CD4-positive, CD25-positive, alpha-beta regulatory T cell (primary cell): ENCODE data around the gene NBL1. TPM values are rescaled to one million over a fixed set of nuclear protein-coding genes. Genes with fewer than 3 reads are reported as not detected.

Experiments
- ATAC-seq, 2 donors: fragments of 150-1000 bp; cut with Tn5 transposase; one replicate each; pipeline ENCODE4 v1.10.0; 2021; ENCODE audit warnings: low read depth in 2 of 2, moderate number of reproducible peaks in 2 of 2, moderate library complexity in 1 of 2
- DNase-seq, 3 donors: peaks; one replicate each; pipeline versions ENCODE4 v3.0.0 to v3.0.0-alpha.2; 2012 to 2022; ENCODE audit warnings: mixed read lengths in 1 of 3
- H3K27ac ChIP-seq: one replicate; pipeline ENCODE4 v1.7.0; 2013; ENCODE audit warnings: mild to moderate bottlenecking, low read length; ENCODE audit not compliant: insufficient read depth, poor library complexity, severe bottlenecking
- H3K27me3 ChIP-seq: one replicate; pipeline ENCODE4 v1.7.0; 2013; ENCODE audit warnings: low read length; ENCODE audit not compliant: control insufficient read depth, insufficient read depth
- H3K36me3 ChIP-seq: one replicate; pipeline ENCODE4 v1.7.0; 2013; ENCODE audit warnings: mild to moderate bottlenecking, low read length, moderate library complexity; ENCODE audit not compliant: control insufficient read depth, insufficient read depth
- H3K4me1 ChIP-seq: 2 replicates; pipeline ENCODE4 v1.7.0; 2013; ENCODE audit warnings: mild to moderate bottlenecking, low read length; ENCODE audit not compliant: insufficient read depth, control insufficient read depth, poor library complexity, severe bottlenecking
- H3K4me3 ChIP-seq: one replicate; pipeline ENCODE4 v1.7.0; 2013; ENCODE audit warnings: low read depth, mild to moderate bottlenecking, low read length, moderate library complexity
- H3K9me3 ChIP-seq, 2 experiments: 1 replicate in 1 of 2; 2 replicates in 1 of 2; pipeline ENCODE4 v1.7.0; 2013; ENCODE audit warnings: low read length in 2 of 2, mild to moderate bottlenecking in 1 of 2, moderate library complexity in 1 of 2; ENCODE audit not compliant: control insufficient read depth in 2 of 2
- H3K27ac Mint-ChIP-seq, 3 donors: one replicate each; pipeline ENCODE4 v1.8.0; 2020 to 2022; ENCODE audit warnings: mild to moderate bottlenecking in 3 of 3, mixed read lengths in 3 of 3, moderate library complexity in 2 of 3
- H3K27me3 Mint-ChIP-seq: one replicate; pipeline ENCODE4 v1.8.0; 2022; ENCODE audit warnings: mild to moderate bottlenecking, mixed read lengths
- H3K36me3 Mint-ChIP-seq: one replicate; pipeline ENCODE4 v1.8.0; 2020; ENCODE audit warnings: mixed read lengths
- H3K4me1 Mint-ChIP-seq, 4 donors: one replicate each; pipeline ENCODE4 v1.8.0; 2020 to 2022; ENCODE audit warnings: mixed read lengths in 4 of 4, mild to moderate bottlenecking in 1 of 4
- H3K4me3 Mint-ChIP-seq, 4 donors: one replicate each; pipeline ENCODE4 v1.8.0; 2020 to 2022; ENCODE audit warnings: mild to moderate bottlenecking in 4 of 4, mixed read lengths in 4 of 4, moderate library complexity in 3 of 4
- H3K9me3 Mint-ChIP-seq, 7 donors: one replicate each; pipeline ENCODE4 v1.8.0; 2020 to 2022; ENCODE audit warnings: mixed read lengths in 7 of 7, mild to moderate bottlenecking in 3 of 7, moderate library complexity in 2 of 7
- polyA plus RNA-seq, 4 donors: library from polyadenylated mRNA; unstranded; fragments of 300-500 nt; fragmentation: Illumina TruSeq; gene quantifications; one replicate each; pipeline ENCODE4 v1.2.3, GENCODE V29; 2021
- total RNA-seq: library from RNA; stranded (reverse); gene quantifications from one replicate; pipeline ENCODE4 v1.2.3, GENCODE V29; 2022

The NBL1 gene
- total and polyA plus RNA-seq, 5 donors from 2014 or later = 0.39 to 3.3 (median 1.3) TPM

- peak in 1 of 3 donors; percentile 10 for DNase-seq
- peaks cover 49% of the 10 kb centered on the region for H3K4me1 ChIP-seq
- peak overlapping the region; percentile 7 to 62 (median 23) for H3K4me3 Mint-ChIP-seq
- H3K27me3 ChIP-seq = no peaks in the 10 kb centered on the region
- H3K27ac ChIP-seq = no peak overlapping the region
- no peak for ATAC-seq
- H3K27me3 Mint-ChIP-seq = no peaks in the 10 kb centered on the region
- H3K4me3 ChIP-seq = peak overlapping the region; percentile 24
- peaks cover 15% of the 10 kb centered on the region for H3K36me3 ChIP-seq
- H3K36me3 Mint-ChIP-seq = peaks cover 33% of the 10 kb centered on the region
- no peaks in the 10 kb centered on the region for H3K9me3 ChIP-seq
- peaks cover 0 to 2% (median 0%) of the 10 kb centered on the region in 7 donors for H3K9me3 Mint-ChIP-seq
- H3K4me1 Mint-ChIP-seq = peaks cover 38 to 86% (median 68%) of the 10 kb centered on the region in 4 donors
- H3K27ac Mint-ChIP-seq = peak overlapping the region; percentile 35 to 85 (median 75)
Measured at GRCh38 chr1:19605967-19606366, 38.1 kb upstream of the NBL1 start.

DNA sequence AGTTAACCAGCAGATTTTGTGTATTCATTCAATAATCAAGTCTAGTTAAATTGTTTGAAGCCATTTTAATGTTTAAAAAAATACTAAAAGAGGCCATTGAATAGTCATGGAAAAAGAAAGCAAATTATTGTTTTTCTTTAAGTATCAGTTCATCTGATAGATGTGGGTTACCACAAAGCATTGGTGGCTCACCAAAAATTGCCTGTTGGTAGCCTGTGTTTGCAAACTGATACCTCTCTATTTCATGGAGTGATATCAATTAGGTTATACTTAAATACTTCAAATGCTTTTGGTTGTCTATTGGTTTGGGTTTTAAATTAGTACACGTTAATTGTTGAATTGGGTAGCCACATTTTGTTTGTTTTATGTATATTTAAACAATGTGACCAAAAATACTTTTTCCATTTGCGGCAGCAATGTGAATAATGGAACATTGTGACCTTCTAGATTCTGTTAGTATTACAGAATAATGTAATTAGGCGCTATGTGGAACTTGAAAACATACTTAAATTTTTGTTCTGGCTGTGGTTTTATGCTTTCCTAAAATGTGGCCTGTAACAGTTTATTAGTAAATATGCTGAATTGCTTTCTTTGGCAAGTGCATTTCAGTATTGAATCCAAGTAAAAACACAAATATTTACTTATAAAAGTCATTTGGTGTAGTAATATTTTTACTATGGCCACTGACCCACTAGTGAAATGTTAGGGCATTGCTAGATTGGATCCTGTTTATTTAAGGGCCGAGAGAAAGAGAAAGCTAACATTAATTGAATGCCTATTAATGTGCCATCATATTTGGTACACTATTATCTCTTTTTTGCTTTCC is 37.1 kb upstream of the NBL1 start:
- Histone ChIP-seq H3K4me3 (peak overlapping the region; percentile 56), H3K4me1 (peaks cover 41% of the 10 kb centered on the region), H3K36me3 (peaks cover 11% of the 10 kb centered on the region), H3K27ac (no peak overlapping the region), H3K27me3 (no peaks in the 10 kb centered on the region), H3K9me3 (no peaks in the 10 kb centered on the region)
- ATAC-seq = peak; percentile 45 to 70
- peaks cover 0 to 2% (median 0%) of the 10 kb centered on the region in 7 donors for H3K9me3 Mint-ChIP-seq
- H3K4me1 Mint-ChIP-seq = peaks cover 33 to 75% (median 62%) of the 10 kb centered on the region in 4 donors
- no peaks in the 10 kb centered on the region for H3K27me3 Mint-ChIP-seq
- H3K27ac Mint-ChIP-seq = peak overlapping the region; percentile 8 to 85 (median 32)
- DNase-seq = peak; percentile 60 to 68 (median 61)
- peak overlapping the region; percentile 33 to 69 (median 50) for H3K4me3 Mint-ChIP-seq
- H3K36me3 Mint-ChIP-seq = peaks cover 28% of the 10 kb centered on the region

GRCh38 chr1:19608232-19608631 is 35.9 kb upstream of the NBL1 start:
- ATAC-seq (no peak), DNase-seq (no peak)
- Histone ChIP-seq H3K27ac (no peak overlapping the region), H3K36me3 (peaks cover 7% of the 10 kb centered on the region), H3K4me3 (no peak overlapping the region), H3K9me3 (no peaks in the 10 kb centered on the region), H3K27me3 (no peaks in the 10 kb centered on the region), H3K4me1 (peaks cover 41% of the 10 kb centered on the region)
- Mint-ChIP-seq H3K27me3 (no peaks in the 10 kb centered on the region), H3K9me3 (peaks cover 0 to 2% (median 0%) of the 10 kb centered on the region in 7 donors), H3K4me1 (peaks cover 34 to 69% (median 57%) of the 10 kb centered on the region in 4 donors), H3K4me3 (no peak overlapping the region), H3K36me3 (peaks cover 22% of the 10 kb centered on the region), H3K27ac (peak overlapping the region in 1 of 3 donors; percentile 85)

- no peak overlapping the region for H3K27ac ChIP-seq
- peaks cover 23% of the 10 kb centered on the region for H3K4me1 ChIP-seq
- no peaks in the 10 kb centered on the region for H3K27me3 ChIP-seq
- no peak overlapping the region for H3K4me3 ChIP-seq
- DNase-seq (no peak), ATAC-seq (no peak)
- H3K36me3 Mint-ChIP-seq = peaks cover 22% of the 10 kb centered on the region
- H3K27me3 Mint-ChIP-seq = no peaks in the 10 kb centered on the region
- no peaks in the 10 kb centered on the region for H3K9me3 Mint-ChIP-seq
- H3K36me3 ChIP-seq = peaks cover 8% of the 10 kb centered on the region
- no peak overlapping the region for H3K4me3 Mint-ChIP-seq
- H3K4me1 Mint-ChIP-seq = peaks cover 35 to 62% (median 51%) of the 10 kb centered on the region in 4 donors
- H3K27ac Mint-ChIP-seq = peak overlapping the region in 1 of 3 donors; percentile 29
- H3K9me3 ChIP-seq = no peaks in the 10 kb centered on the region
Measured at GRCh38 chr1:19610282-19610981, 33.7 kb upstream of the NBL1 start.

GRCh38 chr1:19612530-19612929 is 31.6 kb upstream of the NBL1 start:
- Histone ChIP-seq H3K36me3 (peaks cover 10% of the 10 kb centered on the region), H3K27me3 (no peaks in the 10 kb centered on the region), H3K4me1 (peaks cover 2% of the 10 kb centered on the region), H3K9me3 (no peaks in the 10 kb centered on the region), H3K27ac (no peak overlapping the region), H3K4me3 (no peak overlapping the region)
- ATAC-seq = no peak
- peaks cover 25% of the 10 kb centered on the region for H3K36me3 Mint-ChIP-seq
- peak overlapping the region in 1 of 3 donors; percentile 74 for H3K27ac Mint-ChIP-seq
- H3K4me3 Mint-ChIP-seq = no peak overlapping the region
- H3K9me3 Mint-ChIP-seq = no peaks in the 10 kb centered on the region
- DNase-seq = no peak
- peaks cover 20 to 45% (median 40%) of the 10 kb centered on the region in 4 donors for H3K4me1 Mint-ChIP-seq
- H3K27me3 Mint-ChIP-seq = no peaks in the 10 kb centered on the region

- no peaks in the 10 kb centered on the region for H3K9me3 ChIP-seq
- Mint-ChIP-seq H3K4me1 (peaks cover 15 to 38% (median 33%) of the 10 kb centered on the region in 4 donors), H3K9me3 (no peaks in the 10 kb centered on the region), H3K36me3 (peaks cover 19% of the 10 kb centered on the region), H3K4me3 (peak overlapping the region in 1 of 4 donors; percentile 16), H3K27me3 (no peaks in the 10 kb centered on the region), H3K27ac (peak overlapping the region in 2 of 3 donors; percentile 16 to 20)
- no peak overlapping the region for H3K27ac ChIP-seq
- DNase-seq (no peak), ATAC-seq (no peak)
- no peaks in the 10 kb centered on the region for H3K4me1 ChIP-seq
- no peak overlapping the region for H3K4me3 ChIP-seq
- H3K36me3 ChIP-seq = peaks cover 9% of the 10 kb centered on the region
- H3K27me3 ChIP-seq = no peaks in the 10 kb centered on the region
Measured at GRCh38 chr1:19613171-19613703, 30.9 kb upstream of the NBL1 start.

DNA sequence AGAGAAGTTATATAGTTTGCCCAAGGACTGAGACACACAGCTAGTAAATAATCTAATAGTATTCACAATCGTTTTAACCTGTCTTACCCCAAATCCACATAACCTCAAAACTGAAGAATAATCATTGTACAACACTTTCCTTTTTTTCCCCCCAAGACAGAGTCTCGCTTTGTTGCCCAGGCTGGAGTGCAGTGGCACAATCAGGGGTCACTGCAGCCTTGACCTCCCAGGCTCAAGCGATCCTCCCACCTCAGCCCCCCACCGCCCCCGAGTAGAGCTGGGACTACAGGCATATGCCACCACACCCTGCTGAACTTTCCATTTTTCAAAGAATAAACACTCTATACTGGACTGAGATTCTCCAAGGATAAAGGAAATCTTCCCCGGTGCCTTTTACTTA is 28.7 kb upstream of the NBL1 start:
- no peak for ATAC-seq
- no peaks in the 10 kb centered on the region for H3K4me1 ChIP-seq
- peaks cover 6% of the 10 kb centered on the region for H3K36me3 ChIP-seq
- H3K36me3 Mint-ChIP-seq = peaks cover 14% of the 10 kb centered on the region
- H3K4me3 Mint-ChIP-seq = no peak overlapping the region
- no peaks in the 10 kb centered on the region for H3K27me3 ChIP-seq
- H3K27ac Mint-ChIP-seq = peak overlapping the region in 2 of 3 donors; percentile 20 to 25
- no peak for DNase-seq
- H3K9me3 Mint-ChIP-seq = no peaks in the 10 kb centered on the region
- H3K27me3 Mint-ChIP-seq = no peaks in the 10 kb centered on the region
- H3K4me3 ChIP-seq = no peak overlapping the region
- H3K9me3 ChIP-seq = no peaks in the 10 kb centered on the region
- peaks cover 29 to 44% (median 35%) of the 10 kb centered on the region in 4 donors for H3K4me1 Mint-ChIP-seq
- H3K27ac ChIP-seq = no peak overlapping the region
